DND-41 (cell line): ENCODE data around the gene NCAM2.

Source experiments
- CTCF ChIP-seq: IDR thresholded peaks from 2 replicates; pipeline ENCODE4 v1.5.1; 2012; ENCODE audit warnings: borderline replicate concordance, low read length, moderate library complexity, mild to moderate bottlenecking; ENCODE audit not compliant: poor library complexity, severe bottlenecking; ENCODE audit errors: extremely low read depth
- EZH2 ChIP-seq: IDR thresholded peaks from 3 replicates; pipeline ENCODE4 v1.6.1; 2012; ENCODE audit warnings: borderline replicate concordance, low read depth, mild to moderate bottlenecking, moderate library complexity, low read length, inconsistent platforms; ENCODE audit not compliant: severe bottlenecking

- TF ChIP-seq CTCF (no peak), EZH2 (no peak)
These were observed 334.3 kb downstream of the NCAM2 start for GRCh38 chr21:21332492-21332891.
